Raji (cell line): Measurements from ENCODE around the gene NOS3.

Source experiments
- POLR2A ChIP-seq: IDR thresholded peaks from 2 replicates; pipeline ENCODE4 v1.6.1; 2011; ENCODE audit warnings: low read depth, low read length, control low read depth; ENCODE audit not compliant: insufficient read depth

Gene NOS3

GRCh38 chr7:151057506-151057988 is 66.7 kb downstream of the NOS3 start, which contains the start of gene CDK5:
Gene CDK5, minus strand, starts transcription at chr7:151057897. Its CDS starts 49 bp downstream, at chr7:151057848.
- no peak for TF ChIP-seq POLR2A

DNA sequence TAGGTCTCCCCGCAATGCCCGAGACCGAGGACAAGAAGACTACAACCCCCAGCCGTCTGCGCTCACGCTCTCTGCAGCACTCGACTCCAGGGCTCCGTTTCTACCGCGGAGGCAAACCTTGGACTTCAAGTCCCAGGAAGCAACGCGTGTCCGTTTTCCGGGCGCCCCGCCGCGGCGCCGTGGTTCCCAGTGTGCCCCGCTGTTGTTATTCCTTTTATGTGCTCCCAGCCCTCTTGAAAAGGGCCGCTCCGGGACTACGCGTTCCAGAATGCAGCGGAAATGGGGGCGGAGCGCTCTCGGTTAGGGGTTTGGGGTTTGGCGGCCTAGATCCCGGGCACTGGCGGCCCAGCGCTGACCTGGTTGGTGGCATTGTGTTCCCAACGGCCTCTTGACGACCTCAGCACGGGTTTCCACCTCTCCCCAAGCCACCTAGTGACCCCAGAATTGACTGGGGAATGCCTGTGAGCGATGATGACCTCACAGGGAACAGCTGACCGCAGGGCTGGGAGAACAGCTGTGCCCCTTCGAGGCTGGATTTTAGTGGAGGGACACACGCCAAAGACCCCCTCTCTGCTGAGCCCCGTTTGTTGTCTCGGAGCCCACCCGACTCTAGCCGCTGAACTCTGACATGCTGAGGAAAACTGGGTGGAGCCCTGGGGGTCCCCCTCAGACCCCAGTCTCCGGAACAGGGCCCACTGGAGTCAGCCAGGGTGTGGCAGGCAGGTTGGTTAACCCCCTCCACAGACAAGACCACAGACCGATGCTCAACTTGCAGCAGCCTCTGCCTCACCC is 67.4 kb downstream of the NOS3 start:
- peak; percentile 82 for TF ChIP-seq POLR2A

GRCh38 chr7:151058781-151059366 is 68.1 kb downstream of the NOS3 start:
- no peak for TF ChIP-seq POLR2A

DNA sequence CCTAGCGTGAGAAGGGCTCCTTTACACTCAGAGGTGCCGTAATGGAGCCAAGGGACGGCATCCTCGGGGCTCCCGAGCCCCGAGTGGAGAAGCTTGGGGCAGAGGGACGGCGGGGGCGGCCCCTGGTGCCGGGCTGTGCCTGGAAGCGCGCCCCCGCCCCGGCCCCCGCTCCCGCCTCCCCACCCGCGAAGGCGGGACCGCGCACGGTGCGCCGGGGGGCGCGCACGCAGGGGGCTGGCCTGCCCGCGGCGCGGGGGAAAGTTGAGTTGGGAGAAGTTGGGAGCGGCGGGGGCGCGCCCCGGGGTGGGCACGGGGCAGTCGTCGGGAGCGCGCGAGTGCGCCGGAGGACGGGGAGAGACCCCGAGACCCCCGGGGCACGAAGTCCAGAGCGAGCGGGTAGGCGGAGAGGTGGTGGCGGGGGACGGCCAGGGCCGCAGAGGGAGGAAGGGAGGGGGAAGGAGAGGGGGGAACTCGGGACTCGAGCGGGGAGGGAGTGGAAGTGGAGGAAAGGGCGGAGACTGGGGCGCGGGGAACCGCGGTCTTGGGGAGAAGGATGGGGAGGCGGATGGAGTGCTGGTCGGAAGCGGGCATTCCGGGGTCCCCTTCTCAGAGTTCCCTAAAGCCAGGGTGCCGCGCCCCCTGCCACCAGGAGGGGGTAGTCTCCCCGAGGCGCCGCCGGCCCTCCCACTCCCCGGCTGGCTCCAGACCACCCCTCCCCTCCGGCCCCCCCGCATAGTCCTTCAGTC is 68.7 kb downstream of the NOS3 start, which contains the start of gene SLC4A2:
TSS of gene SLC4A2 (plus strand) at position 223 of the 746 bp plus-strand sequence. CDS start 2,399 bp downstream, outside the sequence.
- TF ChIP-seq POLR2A: peak; percentile 54

GRCh38 chr7:151060113-151060415 is 69.2 kb downstream of the NOS3 start:
- TF ChIP-seq POLR2A: no peak

DNA sequence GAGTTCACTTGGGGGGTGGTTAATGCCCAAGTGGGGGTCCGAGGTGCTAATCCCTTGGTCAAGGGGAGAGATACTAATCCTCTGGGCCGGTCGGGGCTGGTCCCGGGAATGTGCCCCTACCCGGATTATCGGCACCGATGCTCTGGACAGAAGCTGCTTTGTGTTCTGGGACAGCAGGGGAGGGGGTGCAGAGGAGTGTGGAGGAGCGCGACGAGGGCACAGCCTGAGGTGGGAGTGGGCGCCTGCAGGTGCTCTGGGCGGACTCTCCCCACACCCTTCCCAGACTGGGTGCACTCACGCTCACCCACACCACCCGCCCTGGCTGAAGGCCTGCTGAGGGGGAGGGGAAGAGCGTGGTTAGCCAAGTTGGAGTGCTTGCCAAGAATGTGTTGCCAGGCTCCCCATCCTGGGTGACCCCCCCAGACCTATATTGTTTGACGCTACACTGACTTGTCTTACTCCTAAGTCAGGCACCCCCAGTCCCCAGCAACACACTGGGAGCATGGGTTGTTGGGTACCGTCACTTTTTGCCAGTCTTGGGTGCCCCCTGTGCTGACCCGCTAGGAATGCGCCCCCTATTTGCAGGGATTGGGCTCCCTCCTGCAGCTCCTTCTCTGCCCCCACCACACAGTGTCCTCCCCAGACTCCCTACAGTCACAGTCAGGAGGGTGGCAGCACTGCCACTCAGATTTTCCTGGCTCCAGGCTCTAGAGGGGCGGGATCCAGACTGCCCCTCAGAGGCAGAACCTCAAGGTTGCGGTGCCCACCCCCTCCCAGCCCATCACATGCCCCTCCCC is 69.8 kb downstream of the NOS3 start:
- no peak for TF ChIP-seq POLR2A

DNA sequence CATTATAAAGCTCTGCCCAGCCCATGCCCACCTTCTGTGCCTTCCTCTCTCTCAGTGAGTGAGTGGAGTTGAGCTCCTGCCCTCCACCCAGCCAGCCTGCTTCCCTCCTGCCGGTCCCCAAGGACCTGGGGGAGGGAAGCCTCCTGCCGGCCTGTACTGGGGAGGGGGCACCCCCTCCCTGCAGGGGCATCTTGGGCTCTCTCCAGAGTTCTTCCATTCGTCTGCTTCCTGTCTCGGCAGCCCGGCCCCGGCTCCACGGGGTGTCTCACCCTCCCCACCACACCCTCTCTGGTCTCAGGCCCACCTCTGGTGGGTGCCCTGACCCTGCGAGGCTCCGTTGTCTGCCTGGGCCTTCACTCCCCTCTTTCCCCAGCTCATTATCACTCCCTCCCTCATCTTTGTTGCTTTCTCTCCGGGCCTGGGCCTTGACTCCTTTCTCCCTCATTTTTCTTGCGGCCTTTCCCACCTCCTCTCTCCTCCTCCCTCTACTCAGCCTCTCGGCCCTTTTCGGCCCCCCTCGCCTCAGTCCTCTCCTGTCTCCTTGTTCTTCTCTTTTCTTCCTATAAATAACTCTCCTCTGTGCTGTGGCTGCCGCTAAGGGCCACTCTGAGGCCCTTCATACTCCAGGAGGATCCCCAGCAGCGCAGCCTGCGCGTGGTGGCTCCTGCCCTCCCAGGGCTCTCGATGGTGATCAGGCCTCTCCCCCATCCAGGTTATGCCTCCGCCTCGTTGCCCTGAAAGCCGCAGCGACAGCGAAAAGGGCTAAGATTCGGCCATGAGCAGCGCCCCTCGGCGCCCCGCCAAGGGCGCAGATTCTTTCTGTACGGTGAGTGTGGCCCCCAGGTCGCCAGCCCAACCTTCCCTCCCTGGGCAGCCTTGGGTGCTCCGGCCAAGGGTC is 70.6 kb downstream of the NOS3 start:
- TF ChIP-seq POLR2A: no peak

DNA sequence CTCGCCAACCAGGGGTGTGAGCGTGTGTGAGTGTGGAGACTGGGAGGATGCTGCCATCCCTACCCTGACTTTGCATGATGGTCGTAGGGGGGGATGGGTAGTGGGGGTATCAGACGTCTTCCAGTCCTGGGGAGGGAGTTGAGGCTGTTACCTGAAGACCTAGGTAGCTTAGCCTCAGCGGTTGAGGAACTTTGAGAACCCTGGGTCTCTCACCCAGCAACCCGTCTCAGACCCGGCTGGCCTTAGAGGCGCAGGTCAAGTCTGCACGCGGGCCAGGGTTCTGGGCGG is 71.2 kb downstream of the NOS3 start:
- TF ChIP-seq POLR2A: no peak

DNA sequence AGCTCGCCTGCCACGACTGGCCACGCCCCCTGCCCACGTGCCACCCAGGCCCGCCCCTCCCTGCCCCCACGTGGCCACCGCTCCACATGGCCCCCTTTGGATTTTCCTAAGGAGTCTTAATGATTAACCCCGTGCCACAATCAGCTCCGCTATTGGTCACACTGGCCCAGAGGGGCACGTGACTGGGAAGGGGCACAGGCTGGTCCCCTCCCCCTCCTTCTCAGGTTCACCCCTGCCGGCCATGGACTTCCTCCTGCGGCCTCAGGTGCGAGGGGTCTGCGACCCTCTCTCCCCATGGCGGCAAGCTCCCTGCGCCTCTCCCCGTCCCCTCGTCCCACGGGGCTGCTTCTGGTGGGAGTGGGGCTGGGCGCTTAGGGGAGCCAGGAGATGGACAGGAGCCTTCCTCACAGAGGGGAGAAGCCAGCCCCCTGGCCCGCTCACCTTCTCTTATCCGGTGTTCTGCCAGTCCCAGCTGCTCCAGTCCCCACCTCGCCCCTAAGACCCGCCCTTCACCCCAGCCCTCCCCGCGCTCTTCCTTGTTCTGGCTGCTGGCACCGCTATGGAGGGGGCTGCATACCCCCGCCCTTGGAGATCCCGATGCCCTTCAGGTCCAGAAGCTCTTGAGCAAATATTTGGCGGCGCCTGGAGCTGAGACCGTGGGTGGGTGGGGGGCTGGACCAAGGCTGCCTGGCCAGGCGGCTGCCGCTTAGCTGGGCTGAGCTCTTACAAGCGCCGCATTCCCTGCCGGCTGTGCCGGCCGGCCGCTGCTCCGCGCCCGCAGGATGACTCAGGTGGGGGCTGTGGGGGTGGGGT is 71.8 kb downstream of the NOS3 start:
- TF ChIP-seq POLR2A: no peak

- TF ChIP-seq POLR2A: no peak
Measured at GRCh38 chr7:151063212-151063561, 72.4 kb downstream of the NOS3 start.
